ENCODE measurements around the gene ERP44.
"Not testable (repeated sequence)": the region's sequence is repeated elsewhere in the genome, so short reads cannot be mapped to it uniquely, and the experiment has no call there.

The ERP44 gene

DNA sequence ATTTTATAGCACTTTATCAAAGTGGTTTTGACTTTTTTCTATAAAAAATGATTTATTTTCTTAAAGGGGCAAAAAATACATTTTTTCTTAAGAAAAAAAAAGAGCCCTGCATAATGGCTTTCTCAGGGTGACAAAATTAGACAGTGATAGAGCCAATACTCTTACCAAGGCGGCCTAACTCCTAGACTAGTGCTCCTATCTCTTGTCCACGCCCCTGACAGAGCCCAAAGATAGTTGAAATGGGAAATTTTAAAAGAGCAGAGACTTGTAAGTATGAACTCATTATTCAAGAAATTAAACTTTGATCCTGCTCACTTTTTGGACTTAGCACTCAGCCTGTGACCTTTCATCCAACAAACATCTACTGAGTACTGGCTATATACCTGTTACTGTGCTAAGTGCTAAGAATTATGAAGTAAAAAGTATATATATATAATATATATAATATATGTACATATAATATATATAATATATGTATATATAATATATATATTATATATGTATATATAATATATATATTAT, 1.4 kb upstream of the ERP44 start:
- DNase-seq (ENCODE audit: low spot score), result no peak

DNA sequence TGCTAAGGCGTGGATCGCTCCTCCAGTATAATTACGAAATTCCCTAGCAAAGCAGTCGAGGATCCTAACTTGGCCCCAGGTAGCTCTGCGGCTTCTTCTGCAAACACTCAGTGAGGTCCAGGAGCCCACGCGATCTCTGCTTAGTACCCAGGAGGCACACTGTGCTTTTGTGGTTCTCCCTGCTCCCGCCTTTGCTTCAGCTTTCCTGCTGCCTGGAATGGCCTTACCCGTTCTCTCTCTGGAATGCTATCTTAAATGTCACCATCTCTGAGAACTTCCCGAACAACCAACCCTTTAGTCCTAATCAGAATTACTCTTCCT, 882 bp upstream of the ERP44 start:
- peak; percentile 16 for DNase-seq (ENCODE audit: low spot score)

DNA sequence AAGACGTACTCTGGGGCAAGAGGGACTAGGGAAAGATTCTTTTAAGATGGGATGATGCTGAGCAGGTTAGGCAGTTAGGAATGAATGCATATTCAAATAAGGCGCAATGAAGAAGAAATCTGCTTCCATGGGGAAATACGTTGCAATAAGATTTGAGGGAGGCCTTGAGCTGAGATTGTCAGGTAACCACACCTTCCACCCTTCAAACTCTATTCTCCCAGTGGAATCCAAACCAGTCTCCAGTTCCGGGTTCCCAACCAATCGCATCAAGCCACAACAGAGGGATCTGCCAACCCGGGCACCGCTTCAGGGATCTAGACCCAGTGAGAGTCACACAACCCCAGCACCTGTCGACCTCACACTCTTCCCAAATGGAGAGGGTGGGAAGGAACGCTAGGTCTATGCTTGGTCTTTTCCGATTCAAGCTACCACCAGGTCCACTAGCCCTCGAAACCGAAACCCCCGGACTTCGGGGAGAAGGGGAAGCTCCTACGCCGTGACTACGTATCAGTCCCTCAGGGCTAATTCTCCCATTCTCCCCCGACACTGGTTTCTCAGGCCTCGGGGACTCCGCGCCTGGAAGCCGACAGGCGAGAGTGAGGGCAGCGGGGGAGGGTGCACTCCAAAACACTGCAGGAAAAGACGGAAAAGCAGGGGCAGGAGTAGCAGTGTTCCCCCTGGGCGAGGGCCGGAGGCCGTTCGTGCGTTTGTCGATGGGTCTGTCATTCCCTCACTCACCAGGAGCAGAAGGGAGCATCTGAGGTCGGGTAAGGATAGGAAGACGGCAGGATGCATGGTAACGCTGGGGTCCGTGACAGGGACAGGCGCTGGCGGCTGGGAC, 534 bp downstream of the ERP44 start:
- peak; percentile 69 for DNase-seq (ENCODE audit: low spot score)

DNA sequence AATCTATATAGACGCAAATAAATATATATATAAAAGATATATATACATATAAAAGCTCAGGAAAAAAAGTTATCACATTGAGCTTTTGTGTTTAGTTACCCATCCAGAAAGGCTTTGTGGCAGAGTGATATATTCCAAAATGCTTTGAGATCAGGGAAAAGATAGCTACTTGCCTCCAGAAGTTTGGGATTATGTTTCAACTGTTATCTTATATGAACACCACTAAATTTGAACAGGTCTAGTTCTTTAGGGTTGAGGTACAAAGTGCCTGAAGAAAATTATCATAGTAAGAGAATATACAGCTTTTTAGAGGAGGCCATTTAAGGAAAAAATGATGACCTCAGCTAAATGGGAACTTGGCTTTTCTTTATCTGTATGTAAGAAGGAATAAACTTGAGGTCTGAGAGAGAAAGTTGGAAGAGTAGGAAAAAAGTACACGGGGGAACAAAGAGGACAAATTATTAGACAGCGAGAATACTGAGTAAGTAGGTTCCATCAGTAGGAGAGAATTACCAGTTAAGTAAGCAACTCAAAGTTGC, 2.4 kb downstream of the ERP44 start:
- no peak for DNase-seq (ENCODE audit: low spot score)

DNA sequence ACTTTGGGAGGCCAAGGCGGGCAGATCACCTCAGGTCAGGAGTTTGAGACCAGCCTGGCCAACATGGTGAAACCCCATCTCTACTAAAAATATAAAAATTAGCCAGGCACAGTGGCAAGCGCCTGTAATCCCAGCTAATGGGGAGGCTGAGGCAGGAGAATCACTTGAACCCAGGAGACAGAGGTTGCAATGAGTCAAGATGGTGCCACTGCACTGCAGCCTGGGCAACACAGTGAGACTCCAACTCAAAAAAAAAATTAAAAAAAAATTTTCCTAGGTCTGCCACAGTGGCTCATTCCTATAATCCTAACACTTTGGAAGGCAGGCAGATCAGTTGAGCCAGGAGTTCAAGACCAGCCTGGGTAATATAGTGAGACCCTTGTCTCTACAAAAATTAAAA, 4.4 kb downstream of the ERP44 start:
- not testable (repeated sequence) for DNase-seq (ENCODE audit: low spot score)

DNA sequence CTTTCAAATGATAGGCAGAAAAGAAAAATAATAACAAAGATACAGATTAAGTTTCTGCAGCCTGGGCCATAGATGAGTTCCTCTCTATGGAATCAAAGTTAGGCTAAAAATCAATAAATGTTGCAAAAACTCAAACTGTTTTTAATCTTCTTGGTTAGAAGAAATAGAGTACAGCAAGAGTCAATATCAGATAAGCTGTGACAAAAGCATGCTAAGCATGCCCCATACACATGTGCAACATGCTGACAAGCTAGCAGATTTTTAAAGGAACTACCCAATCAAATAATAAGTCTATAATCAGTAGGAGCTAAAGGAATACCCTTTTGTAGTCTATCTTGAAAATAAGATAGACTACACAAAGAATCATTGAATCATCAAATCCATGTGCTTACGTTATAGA, 6.7 kb downstream of the ERP44 start:
- no peak for DNase-seq (ENCODE audit: low spot score)

DNA sequence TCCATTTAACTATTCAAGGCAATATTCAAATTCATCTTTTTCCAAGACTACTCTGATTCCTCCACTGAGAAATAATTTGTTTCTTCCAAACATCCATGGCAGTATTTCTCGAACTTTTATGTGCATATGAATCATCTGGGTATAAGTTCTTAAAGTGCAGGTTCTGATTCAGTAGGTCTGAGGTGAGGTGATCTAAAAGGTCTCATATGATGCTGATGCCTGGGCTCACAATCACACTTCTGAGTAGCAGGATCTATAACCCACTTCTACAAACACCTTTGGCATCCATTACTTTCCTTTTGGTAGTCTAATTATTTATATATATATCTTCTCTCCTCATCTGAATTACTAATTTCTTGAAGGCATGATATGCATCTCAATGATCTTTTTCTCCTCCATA, 7.2 kb downstream of the ERP44 start:
- DNase-seq (ENCODE audit: low spot score), result no peak

DNA sequence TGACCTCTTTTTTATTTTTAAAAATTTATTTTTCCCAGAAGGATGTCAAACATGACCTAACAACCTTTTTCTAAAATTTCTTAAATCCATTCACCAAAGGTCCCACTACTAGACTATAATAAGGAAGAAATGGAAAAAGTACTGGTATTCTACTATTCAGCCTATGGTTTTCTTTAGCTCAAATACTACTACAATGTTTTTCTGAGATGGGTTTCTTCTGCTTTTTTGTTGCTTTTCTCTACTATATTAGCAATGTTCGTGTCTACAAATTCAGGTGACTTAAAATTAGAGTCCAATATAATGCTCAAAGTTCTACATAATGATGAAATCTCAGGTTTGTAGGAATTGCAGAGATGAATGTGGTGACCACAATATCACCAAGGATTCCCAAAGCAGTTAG, 7.9 kb downstream of the ERP44 start:
- no peak for DNase-seq (ENCODE audit: low spot score)

DNA sequence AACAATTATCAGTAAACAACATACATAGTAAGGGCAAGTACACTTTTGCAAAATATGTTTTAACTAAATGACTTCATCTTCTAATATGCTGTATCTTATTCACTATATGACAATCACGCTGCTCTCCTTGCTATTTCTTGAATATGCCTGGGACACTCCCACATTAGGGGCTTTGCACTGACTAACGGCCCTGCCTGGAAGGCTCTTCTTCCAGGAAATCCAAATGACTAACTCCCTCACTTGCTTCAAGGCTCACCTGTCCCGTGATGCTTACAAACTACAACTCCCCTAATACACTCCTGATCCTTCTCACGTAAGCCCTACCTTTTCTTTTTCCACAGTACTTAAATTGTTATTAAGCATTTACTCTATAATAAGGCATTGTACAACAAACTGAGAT, 10.6 kb downstream of the ERP44 start:
- no peak for DNase-seq (ENCODE audit: low spot score)

DNA sequence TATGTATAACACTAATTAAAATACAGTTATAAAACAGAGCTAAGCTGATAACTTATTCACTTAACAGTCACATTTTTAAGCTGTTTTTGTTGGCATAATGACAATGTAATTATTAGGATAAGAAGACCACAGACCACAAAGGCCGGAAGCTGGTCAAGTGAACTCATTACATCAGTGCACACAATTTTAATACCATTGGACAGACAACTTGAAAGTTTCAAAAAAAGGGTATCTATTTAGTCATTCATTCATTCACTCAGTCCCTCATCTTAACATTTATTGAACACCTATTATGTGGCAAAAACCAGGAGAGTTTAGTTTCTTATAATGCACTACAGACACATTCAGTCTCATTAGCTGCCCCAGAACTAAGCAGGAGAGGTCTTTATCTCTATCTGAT, 11.6 kb downstream of the ERP44 start:
- no peak for DNase-seq (ENCODE audit: low spot score)

DNA sequence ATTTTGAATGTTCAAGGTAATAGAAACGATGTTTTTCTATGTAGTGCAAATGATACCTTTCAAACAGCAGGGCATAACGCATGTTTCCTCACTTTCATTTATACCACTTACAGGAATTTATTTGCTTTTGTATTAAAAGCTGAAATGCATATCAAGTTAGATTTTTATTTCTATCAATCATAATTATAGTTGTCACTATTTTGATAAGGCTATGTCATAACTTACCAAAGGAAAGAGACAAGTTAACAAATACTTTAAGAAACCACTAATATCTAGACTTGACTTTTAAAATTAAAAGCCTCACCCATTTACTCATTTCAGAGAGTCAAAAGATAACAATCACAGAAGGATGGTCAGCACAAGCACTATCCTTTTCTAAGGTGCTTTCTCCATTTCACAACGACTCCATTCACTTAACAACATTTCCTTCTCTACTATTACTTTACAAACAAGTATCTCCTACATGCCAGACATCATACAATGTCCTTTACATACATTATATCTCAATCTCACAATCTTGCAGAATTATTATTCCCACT, 12.6 kb downstream of the ERP44 start:
- no peak for DNase-seq (ENCODE audit: low spot score)

DNA sequence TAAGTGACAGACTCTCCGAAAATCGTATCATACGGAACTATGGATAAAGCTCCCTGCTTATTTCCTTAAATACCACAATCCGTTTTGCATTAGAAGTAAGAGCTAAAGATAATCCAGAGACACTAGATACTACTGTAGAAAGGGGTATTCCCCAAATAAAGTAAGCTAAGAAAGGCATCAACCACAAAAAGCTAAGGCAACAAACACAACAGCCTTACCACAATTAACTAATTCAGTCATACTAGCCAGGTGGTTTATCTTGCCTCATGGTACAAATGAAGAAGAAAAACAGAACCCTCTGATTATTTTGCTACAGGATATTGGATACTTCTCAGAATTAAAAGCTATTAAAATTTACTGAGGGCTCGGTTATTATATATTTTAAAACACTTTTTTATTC, 14.1 kb downstream of the ERP44 start:
- no peak for DNase-seq (ENCODE audit: low spot score)

DNA sequence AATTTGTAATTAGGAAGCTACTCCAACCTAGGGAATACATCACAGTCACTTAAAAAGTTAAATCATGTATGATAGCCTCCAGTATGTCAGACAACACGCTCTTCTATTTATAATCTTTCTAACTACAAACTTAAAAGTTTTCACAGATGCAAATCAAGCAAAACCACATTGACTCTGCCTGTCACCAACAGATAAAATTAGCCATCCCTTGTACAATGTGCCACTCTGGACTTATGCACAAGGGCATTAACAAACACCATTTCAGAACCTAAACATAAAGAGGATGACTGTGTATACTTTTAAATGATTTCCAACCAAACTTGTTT, 14.7 kb downstream of the ERP44 start:
- DNase-seq (ENCODE audit: low spot score), result no peak

DNA sequence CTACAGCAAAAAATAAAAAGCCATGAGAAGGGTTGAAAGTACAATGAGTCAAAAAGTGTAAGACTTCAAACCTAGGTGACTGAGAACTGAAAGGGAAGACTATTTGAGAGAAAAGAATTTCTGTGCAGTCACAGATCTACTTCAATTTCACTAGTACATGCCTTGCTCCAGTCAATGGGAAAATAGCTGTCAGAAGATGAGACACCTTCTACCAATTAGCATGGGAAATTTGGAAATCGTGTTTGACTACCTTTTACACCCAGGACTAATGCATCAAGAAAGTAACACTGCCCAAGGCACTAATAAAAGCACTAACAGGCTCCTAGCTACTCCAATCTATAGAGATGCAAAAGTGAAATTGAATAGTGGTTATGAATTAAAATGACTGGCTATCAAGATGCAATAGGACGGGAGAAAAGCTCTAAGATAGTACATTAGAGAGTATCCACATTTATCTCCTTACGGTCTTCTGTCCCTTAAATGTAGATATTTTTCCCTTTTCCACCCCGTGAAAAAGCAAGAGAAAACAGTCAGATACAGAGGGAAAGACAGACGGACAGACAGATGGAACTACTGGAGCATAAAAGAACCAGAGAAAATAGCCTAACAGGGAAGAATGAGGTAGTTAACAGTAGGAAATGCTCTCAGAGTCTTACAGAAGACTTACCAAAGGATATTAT, 15.2 kb downstream of the ERP44 start:
- DNase-seq (ENCODE audit: low spot score), result no peak

DNA sequence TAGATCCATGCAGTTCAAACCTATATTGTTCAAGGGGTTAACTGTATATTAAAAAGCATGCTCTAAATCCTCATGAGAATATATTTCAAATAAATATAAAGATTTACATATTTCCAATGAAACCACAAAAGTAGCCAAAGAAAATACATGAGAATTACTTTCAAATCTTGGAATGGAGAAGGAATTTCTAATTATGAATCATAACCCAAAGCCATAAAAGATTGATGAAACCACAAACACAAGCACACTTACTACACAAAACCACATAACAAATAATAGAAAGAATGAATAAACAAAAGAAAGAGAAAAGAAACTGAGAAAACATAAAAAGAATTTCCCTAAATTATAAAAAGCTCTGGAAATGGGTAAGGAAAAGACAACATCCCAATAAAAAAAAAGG, 16.0 kb downstream of the ERP44 start:
- peak; percentile 41 for DNase-seq (ENCODE audit: low spot score)

DNA sequence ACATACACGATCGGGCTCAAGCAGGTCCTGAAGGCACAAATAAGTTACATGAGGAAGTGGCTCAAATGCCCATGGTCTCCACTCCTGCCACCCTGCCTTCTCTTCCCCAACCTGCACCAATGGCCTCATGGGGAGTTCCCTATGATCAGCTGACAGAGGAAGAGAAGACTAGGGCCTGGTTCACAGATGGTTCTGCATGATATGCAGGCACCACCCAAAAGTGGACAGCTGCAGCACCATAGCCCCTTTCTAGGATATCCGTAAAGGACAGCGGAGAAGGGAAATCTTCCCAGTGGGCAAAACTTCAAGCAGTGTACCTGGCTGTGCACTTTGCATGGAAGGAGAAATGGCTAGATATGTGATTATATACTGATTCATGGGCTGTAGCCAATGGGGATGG, 22.5 kb downstream of the ERP44 start:
- not testable (repeated sequence) for DNase-seq (ENCODE audit: low spot score)

DNA sequence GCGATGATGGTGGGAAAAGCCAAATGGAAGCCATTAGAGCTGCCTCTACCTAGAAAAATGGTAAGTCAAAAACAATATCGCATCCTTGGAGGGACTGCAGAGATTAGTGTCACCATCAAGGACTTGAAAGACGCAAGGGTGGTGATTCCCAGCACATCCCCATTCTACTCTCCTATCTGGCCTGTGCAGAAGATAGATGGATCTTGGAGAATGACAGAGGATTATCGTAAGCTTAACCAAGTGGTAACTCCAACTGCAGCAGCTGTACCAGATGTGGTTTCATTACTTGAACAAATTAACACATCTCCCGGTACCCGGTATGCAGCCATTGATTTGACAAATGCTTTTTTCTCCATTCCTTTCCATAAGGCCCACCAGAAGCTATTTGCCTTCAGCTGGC, 23.8 kb downstream of the ERP44 start:
- DNase-seq (ENCODE audit: low spot score), result no peak

DNA sequence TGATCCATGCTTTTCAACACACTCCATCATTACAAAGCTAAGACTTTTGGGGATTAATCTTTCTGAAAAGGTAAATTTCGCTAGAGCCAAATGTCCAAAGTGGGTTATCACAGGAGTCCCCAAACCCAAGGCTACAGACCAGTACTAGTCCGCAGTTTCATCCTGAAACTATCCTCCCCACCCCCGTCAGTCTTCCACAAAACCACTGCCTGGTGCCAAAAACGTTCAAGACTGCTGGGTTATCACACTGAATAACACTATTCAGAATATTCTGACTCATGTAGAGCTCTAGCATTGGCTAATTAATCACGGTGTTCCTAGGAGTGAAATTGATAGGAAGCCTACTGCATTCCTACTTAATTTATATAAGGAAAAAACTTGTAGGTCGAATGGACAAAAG, 24.7 kb downstream of the ERP44 start:
- no peak for DNase-seq (ENCODE audit: low spot score)

DNA sequence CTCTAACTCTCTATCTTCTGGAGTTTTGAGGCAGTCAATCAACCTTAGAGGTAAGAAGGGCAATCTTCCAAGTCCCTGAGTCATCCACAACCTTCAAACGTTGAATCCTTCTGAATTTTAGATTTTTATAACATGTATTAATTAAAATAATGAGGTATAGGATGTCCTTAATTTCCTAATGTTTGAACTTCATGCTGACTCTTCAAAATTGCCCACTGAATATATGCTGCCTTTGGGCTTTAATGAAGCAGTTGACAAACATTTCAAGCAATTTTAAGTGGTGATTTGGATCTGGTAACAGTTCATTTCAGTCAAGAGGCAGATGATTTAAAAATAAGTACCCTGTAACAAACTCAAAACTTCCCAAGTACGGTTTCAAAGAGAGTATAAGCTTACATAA, 26.0 kb downstream of the ERP44 start:
- no peak for DNase-seq (ENCODE audit: low spot score)

DNA sequence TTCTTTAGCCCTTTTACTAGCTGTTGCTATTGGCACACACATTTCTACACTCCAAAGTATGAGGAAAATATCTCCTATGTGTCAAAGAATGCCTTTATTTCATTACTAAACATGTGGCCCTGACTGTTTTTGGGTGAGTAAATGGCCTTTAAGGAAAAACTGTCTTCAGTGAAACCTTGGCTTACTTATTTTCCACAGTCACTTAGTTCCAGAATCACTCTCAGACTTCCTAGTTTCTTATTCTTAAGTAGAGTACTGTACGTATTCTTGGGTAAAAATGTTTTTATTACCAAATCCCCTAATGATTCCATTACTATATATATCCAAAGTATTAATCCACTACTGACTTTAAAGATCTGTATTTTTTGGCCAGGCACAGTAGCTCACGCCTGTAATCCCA, 27.5 kb downstream of the ERP44 start:
- no peak for DNase-seq (ENCODE audit: low spot score)

DNA sequence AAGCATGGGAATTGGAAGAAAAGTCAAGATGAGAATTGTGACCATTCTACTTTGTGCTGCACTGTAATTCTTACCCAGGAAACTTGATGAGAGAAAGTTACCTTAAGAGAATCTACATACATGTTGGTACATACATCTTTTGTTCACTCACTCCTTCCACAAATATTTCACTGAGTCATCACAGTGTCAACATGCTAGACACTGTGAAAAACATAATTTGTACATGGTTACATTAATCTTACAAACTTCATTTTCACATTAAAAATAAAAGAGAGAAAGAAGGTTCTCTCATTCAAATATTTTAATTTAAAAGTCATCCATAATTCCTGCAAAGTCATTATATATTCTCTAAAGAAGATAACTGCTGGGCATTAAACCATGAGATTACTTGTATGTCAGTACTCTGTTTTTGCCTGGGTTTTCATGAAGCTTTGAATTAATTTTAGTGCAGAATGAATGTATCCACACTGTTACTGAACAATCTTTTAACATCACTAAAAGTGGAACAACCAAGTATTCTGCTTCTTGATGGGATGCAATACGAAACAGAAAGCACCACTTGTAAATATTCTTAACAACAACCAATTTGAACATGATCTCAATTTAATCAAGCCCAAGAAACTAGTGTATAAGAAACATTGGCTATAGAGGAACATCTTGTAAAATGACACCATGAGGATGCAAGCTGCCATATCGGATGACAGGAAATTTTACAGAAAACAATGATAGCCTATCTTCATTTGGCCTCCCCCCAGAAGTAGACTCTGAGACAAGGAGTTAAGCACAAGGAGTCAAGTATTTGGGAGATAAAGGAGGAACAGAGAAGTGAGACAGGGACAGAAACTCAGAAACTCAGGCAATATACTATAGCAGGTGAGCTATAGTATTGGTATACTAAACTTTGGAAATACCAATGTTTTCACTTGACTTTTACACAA, 28.4 kb downstream of the ERP44 start:
- no peak for DNase-seq (ENCODE audit: low spot score)

DNA sequence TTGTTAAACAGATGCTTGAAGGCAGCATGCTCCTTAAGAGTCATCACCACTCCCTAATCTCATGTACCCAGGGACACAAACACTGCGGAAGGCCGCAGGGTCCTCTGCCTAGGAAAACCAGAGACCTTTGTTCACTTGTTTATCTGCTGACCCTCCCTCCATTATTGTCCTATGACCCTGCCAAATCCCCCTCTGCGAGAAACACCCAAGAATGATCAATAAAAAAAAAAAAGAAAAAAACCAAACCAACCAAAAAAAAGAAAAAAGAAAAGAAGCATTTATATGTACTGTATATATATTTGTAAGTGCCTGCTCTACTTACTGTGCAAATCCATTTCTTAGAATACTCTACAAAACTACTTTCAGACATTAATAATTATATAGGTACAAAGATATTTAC, 29.7 kb downstream of the ERP44 start:
- not testable (repeated sequence) for DNase-seq (ENCODE audit: low spot score)
